Right renal cortex interstitium (tissue), 3 donors: ENCODE measurements around the gene EZH2. TPM values are rescaled to one million over a fixed set of nuclear protein-coding genes. Genes with fewer than 3 reads are reported as not detected.

Experiments used
- DNase-seq, 3 donors: peaks; one replicate each; pipeline ENCODE4 v3.0.0-alpha.2; 2013; ENCODE audit warnings: low read depth in 3 of 3, low spot score in 2 of 3
- polyA plus RNA-seq, 3 donors: library from polyadenylated mRNA; unstranded; fragments of 120-200 nt; gene quantifications; one replicate each; pipeline ENCODE4 v1.2.1, GENCODE V29; 2013; ENCODE audit not compliant: insufficient read length in 3 of 3

Gene EZH2
- polyA plus RNA-seq, 3 donors: 35.2 to 39.1 (median 37.7) TPM

DNA sequence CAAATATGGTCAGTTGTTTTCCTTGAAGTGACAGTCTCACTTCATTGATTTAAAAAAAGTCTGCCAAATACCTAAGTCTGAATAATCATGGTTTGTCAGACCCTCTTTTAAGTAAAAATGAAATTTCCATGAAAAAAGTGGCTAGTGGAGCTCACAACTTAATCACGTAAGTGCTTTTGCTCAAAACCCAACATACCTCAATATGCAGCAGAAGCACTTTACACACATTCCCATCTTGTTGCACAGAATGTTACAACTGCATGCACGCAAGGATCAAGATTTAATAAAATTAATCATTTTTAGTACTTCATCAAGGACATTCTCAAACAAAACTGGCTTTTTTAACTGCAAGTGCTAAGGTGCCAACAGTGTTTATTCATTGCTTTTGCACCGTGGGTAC is 21.6 kb downstream of the EZH2 start:
- DNase-seq: no peak

DNA sequence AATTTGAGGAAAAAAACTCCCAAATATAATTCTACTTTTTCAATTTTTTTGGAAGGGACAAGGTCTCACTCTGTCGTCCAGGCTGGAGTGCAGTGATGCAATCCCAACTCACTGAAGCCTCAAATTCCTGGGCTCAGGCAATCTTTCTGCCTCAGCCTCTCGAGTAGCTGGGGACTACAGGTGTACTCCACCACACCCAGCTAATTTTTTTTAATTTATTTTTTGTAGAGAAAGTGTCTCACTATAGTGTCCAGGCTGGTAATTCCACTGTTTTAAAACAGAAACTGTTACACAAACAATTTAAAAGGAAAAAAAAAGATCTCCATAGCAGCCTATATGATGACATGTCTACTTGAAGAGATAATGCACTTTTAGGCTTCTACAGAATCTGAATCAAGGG is 25.6 kb downstream of the EZH2 start:
- no peak for DNase-seq

DNA sequence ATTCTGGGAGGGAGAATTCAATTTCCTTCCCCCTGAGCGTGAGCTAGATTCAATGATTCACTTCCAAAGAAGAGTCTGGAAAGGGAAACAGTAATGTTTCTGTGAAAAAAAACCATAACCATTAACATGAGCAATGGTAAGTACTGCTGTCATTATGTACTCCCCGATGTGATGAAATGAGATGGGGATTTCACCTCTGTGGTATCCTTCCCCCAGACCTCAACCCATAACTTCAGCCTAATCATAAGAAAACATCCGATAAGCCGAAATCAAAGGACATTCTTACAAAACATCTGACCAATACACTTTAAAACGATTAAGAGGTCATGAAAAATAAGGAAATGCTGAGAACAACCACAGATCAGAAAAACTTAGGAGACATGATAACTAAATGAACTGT is 27.2 kb downstream of the EZH2 start:
- no peak for DNase-seq

DNA sequence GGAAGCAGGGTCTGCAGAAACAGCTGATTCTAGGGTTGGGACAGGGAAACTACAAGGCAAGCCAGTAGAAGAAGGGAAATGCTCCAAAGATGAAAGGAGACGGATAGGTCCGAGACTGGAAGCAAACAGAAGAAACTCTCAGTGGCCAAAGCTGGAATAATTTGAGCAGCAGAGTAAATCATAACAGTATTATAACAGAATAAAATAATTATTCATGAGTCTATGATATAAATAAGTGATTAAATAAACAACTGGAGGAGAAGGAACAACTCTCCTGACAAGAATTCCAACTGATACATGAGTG is 27.6 kb downstream of the EZH2 start:
- no peak for DNase-seq

DNA sequence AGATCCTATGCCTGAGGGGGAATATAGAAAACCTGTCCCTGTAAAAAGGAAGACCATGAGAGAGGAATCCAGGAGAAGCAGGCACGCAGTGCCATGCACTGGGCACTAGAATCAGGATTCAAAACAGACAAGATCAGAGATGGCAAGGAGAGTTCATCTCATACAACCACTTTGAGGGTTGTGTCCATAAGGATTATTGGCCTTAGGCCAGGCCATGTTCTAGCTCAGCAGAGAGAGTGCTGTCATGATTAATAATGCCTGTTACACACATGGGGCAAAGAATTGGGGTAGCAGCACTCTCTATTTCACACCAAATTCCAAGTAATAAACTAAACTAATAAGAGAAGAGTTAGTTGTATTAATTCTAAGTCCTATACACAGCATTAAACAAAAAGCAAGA is 29.1 kb downstream of the EZH2 start:
- DNase-seq: no peak

DNA sequence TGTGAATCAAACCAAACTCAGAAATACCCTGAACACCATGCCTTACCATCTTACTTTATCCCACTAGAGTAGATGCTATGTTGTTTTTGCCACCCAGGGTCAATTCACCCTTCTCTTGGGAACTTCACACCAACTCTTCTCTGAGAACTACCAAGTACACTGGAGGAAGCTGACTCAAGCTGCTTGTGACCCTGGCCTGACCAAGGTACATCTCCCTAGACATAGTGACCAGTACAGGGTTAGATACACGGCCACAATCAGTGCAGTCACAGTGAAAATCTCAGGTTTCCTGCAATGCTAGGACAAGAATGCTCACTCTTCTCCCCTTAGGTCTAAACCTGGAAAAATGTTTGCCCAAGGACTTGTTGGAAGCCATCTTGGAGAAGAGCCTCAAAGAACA is 31.8 kb downstream of the EZH2 start:
- no peak for DNase-seq

DNA sequence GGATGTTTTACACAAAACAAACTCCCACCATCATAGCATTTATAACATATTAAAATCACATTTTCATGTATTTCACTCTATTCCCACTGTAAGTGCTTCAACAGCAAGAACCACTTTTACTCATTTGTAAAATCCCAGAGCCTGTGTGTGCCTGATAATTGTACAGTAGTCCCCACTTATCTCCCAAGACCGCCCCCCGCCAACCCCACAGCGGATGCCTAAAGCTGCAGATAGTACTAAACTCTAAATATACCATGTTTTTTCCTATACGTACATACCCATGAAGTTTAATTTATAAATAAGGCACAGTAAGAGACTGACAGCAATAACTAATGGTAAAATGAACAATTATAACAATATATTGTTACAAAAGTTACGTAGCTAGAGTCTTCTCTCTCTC is 33.5 kb downstream of the EZH2 start:
- DNase-seq: no peak

DNA sequence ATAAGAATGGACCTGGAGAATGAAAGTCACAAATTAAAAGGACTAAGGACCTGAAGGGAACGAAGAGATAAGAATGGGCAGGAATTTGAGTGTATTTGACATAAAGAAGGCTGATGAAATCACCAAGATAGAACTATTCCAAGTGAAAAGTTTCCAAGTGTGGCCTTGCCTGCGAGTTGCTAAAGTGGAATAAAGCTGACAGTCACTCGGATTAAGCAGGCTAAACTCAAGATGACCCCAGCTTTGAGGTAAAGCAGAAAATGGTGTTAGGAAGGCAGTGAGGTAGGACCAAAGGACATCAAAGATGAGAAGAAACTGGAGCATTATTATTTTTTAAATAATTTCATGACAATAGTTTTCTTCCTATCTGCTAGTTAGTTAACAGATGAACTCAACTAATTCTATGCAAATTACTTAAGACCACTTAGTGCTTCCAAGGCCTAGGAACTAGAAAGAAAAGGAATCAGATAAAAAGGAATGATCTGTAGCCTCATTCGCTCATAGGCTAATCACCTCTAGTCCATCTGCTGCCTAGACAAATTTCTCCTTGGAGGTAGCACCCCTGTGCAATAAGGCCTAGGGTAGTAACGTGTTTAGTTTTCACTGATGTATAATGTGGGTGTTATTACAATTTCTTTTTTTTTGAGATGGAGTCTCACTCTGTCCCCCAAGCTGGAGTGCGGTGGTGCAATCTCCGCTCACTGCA is 34.5 kb downstream of the EZH2 start:
- DNase-seq: no peak

DNA sequence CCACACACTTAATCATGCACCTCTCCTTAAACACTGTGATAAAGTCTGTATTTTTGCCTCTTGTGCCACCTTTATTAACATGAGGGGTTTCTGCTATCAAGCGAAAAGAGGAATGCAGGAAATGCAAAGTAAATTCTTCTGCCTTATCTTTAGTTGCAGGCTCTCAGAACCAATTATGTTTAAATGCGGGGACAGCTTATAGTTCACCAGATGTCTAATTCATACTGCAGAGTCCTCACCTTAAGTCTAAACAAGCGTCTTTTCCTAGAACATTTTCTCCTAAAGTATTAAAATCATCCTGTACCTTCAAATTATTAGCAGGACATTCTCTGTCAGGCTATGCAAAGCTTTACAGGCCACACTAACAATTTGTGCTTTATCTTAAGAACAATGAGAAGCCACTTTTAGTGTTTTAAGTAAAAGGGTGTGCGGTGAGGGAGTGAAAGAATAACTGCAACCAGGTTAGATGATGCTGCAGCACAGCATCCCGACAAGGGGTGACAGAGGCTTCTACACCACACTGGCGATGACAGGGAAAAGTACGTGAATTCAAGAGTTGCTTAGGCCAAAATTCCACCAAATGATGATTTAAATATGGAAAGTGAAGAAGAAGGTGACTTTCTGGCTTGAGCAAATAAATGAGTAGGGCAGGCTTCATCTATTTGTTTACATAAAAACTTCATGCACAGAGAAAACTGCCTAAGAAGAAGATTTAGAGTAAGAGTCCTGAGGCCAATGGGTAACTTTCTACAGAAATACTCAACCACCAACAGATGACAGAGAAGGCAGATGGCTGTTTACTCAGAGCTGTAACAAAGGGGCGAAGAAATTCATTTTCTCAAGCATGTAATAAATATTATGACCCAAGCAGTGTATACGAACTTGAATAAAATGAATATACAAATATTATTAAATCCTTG is 36.0 kb downstream of the EZH2 start:
- no peak for DNase-seq

DNA sequence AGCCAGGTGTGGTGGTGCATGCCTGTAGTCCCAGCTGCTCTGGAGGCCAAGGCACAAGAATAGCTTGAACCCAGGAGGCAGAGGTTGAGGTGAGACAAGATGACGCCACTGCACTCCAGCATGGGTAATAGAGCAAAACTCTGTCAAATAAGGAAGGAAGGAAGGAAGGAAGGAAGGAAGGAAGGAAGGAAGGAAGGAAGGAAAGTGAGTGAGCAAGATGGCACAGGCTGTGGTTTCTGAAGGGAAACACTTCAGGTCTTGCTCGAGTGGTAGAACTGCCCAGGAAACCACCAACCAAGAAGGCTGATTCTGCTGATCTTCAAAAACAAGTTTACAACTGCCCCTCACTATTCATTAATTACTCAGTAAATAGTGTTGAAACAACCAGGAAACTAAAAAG is 45.2 kb downstream of the EZH2 start:
- no peak for DNase-seq

DNA sequence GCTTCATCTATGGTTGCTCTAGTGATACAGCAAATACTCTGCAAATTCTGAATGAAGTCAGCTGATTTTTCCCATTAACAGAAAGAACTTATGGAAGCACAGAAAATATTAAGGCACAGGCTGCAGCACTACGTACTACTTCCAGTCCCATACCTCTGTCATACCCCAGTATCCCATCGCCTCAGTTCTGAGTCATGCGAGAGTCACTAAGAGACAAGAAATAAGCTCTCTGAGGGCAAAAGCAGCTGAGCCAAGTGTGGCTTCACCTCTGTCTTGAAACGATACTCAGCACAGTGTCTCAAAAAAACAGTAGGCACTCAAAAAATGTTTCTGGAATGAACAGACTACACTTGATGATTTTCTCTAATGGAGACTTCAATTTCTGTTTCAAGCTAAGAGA is 48.2 kb downstream of the EZH2 start:
- DNase-seq: no peak

DNA sequence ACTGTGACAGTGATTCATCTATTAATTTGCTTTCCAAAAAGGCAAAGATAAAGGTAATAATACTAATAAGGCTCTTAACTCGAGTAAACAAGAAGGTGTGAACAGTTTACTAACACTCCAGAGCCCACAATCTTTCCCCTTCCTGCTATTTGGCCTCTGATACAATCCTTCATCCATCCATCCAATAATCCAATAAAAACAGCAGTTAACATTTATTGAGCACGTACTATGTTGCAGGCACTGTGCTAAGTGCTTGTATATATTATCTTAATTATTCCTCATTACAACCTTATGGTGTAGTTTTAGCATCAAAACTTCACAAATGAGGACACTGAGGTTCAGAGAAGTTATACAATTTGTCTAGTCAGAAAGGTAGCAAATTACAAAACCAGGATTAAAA is 49.5 kb downstream of the EZH2 start:
- DNase-seq: no peak

DNA sequence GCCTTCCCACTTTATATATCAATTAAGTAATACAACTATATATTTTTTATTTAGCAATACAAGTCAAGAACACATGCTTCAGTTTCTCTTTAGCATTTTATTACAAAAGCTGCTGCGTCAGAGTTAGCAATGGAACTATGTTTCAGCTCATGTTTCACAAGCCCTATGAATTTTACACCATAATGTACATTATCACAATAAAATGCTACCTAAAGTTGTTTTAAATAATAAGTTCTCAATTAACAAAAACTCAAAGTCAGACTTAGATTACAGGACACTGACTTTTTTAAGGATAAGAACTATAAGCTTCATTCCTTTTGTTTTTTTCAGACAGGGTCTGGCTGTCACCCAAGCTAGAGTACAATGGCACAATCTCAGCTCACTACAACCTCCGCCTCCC is 52.3 kb downstream of the EZH2 start:
- no peak for DNase-seq

DNA sequence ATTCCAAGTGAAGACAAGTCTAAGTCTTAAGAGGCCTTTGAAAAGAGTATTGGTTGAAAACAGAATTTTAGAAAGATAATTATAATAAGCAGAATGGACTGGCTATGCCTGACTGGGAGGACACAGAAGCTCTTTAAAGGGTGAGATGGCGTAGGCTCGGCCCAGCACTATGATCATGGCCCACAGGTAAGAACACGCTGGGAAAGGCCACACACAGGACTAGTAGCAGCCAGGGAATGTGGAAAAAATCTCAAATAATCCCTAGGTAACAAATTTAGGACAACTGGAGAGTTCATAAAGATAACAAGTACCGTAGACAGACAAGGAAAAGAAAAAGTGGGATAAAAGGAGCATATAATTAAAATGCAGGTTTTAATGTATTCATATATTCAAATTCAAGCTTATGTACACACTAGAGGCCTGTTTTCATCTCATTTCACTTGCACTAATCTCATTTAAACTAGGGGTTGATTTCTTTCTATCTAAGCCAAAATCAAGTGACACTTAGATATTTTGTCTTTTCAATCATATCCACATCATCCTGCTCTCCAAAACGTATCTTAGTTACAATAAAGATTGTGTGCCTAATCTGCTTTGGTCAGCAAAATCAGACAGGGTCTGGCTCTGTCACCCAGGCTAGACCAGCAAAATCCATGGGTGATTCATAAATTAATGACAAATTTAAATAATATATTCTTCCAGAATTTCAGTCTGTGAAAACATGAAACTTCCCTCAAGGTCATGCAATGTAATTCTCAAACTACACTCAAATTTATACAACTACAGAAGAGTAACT is 53.0 kb downstream of the EZH2 start:
- no peak for DNase-seq

DNA sequence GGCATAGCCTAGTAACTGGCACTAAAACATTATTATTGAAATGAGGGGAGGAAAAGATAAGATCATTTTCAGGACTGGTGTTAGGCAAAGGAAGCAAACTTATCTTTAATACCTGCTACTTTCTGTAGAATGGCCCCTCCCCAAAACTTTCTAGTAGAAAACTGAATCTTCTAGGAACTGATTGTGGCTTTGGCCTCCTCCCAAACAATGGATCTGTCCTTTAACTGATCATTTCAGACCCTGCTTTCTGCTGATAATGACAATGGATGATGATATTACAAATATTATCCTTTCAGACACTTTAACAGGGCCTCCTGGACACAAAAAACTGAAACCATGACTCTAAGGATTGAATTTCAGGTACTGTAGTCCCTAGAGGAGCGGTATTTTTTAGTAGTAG is 55.1 kb downstream of the EZH2 start:
- no peak for DNase-seq

DNA sequence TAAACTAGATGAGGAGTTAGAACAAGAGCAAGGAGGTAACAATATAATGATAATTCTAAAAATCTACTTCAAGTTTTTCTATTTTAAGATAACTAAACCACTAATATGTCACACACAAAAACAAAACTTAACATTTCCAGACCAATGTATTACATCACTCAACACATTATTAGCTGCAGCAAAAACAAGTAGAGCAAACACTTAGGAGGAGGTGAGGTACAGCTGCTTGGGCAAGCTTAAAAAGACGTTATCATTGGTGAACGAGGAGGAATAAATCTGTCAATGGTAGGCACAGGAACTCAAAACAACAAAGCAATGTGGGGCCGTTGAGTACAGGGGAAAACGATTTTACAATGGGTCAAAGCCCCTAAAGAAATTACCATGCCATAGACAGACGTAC is 58.8 kb downstream of the EZH2 start:
- DNase-seq: no peak

DNA sequence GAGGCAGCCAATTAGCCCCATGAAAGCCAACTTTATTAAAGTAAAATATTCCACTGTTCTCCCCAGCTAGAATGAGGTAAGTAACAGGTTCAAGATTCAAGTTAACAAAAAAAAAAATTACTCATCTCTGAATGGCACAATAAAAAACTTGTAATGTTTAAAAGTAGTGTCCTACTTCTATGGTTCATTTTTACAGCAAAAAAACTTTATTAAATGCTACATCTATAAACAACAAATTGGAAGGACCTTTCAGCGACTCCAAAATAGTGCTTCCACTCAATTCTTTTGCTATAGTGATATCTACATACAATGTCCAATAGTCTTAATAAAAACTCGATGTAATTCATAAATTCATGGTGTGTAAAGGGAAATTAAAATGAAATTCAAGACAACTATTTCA is 59.2 kb downstream of the EZH2 start:
- no peak for DNase-seq

DNA sequence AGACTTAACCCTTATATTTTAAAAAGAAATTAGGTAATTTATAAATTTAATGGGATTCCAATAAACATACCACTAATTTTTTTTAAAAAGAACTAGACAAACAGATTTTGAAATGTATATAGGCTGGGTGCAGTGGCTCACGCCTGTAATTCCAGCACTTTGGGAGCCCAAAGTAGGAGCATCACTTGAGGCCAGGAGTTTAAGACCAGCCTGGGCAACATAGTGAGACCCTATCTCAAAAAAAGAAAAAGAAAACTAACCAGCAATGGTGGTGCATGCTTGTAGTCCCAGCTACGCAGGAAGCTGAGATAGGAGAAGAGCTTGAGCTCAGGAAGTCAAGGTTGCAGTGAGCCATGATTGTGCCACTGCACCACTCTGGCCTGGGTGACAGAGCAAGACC is 62.7 kb downstream of the EZH2 start:
- no peak for DNase-seq

DNA sequence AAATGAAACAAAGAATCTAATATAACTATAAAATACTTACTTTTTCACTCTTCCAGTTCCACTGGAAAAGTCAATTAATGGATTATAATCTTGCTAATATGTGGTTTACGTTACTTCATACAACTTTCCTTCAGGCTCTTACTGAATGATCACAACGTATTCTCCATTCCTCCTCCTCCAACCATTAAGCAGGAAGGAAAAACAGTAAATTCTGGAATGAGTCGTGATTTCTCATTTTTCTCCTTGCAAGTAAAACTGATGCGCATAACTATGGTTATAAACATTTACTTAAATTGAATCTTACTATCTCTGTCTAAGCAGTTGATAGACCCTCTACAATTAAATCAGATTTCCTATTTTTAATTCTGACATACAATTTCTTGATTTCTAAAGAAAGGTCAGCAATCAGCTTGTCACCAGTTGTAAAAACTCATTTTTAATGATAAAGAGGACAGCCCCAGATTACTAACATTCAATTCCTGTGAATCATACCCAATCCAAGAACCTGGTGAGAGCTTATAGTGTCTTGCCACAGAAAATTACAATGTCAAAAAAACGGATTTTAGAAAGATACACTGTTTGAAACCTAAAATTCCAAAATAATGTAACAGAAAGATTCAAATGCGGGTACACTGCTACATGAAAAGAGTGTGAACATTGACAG is 64.3 kb downstream of the EZH2 start:
- no peak for DNase-seq

DNA sequence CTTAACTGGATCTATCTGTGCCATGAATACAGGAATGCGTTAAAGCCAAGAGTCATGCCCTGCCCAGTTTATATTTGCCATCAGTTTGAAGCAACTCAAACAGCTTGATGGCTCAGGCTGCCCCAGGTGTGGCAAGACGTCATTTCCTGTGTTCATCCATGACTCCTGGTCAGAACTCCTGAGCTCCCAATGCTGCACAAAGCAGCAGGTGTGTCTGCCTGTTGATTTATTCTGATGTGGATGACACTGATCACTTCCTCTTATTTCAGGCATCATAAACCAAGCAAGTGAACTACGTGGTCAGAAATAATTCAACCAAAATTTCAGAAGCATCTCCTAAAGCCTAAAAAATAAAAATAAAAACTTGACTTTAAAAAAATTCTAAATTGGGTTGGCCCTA is 68.5 kb downstream of the EZH2 start:
- no peak for DNase-seq

DNA sequence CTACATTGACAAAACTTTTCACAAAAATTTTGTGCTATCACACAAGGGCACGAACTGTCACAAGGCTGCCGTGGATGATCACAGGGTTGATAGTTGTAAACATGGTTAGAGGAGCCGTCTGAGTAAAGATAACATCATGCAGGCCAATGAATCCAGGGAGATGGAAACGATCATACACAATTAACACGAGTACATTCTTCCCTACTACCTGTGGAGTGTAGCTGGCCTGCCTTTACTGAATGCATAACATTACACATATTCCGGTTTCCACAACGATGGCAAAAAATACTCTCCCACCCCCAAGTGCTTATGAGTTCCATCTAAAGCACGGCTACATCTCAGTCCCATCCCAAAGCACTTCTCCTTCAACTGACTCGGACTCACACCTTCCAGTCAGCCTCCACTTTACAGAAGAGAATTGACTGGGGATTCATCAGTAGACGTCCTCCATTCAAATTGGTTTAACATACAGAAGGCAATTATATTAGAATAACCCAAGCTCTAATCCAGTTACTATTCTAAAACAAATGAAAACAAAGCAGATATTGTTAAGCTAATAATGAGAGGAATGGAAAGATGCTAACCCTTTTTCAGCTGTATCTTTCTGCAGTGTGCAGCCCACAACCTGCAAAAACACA is 69.0 kb downstream of the EZH2 start:
- DNase-seq: no peak
